PC-9 (cell line): ENCODE data around the gene OR4C5. TPM values are rescaled to one million over a fixed set of nuclear protein-coding genes. Genes with fewer than 3 reads are reported as not detected.
A peak's percentile ranks its signal among the peaks of the same experiment; 100 is the strongest.
"Not testable (repeated sequence)": the region's sequence is repeated elsewhere in the genome, so short reads cannot be mapped to it uniquely, and the experiment has no call there.

ENCODE experiments used
- Bru-seq: library from RNA; stranded (reverse); fragments of 400-500 nt; gene quantifications from one replicate; lab custom pipeline; 2021; lab: Mats Ljungman, UMichigan
- BruChase-seq, 2 experiments: library from RNA; stranded (reverse); fragments of 400-500 nt; gene quantifications; one replicate each; lab custom pipeline; 2021; lab: Mats Ljungman, UMichigan
- BruUV-seq: library from RNA; stranded (reverse); fragments of 400-500 nt; replicated peaks from 2 replicates; lab custom pipeline; 2021; lab: Mats Ljungman, UMichigan
- CTCF ChIA-PET: fragments of 300-600 bp; sonication (Branson Sonifier 250); formaldehyde crosslinking; loops from one replicate; lab custom pipeline; 2022; ENCODE audit warnings: antibody characterized with exemption; lab: Charles Lee
- POLR2A ChIA-PET: fragments of 300-600 bp; sonication (Branson Sonifier 250); formaldehyde crosslinking; loops from one replicate; lab custom pipeline; 2022; ENCODE audit warnings: antibody characterized with exemption; ENCODE audit not compliant: unreplicated experiment; lab: Charles Lee
- DNase-seq, 2 experiments: peaks; one replicate each; pipeline versions ENCODE4 v3.0.0 to v3.0.0-alpha.2; 2015 to 2022; ENCODE audit warnings: mixed read lengths in 1 of 2
- H2AFZ ChIP-seq: fragments of 200-600 bp; sonication (generic); 2 replicates; pipeline ENCODE4 v1.8.1; 2017; ENCODE audit warnings: antibody characterized with exemption
- H3F3A ChIP-seq: fragments of 200-600 bp; sonication (generic); 2 replicates; pipeline ENCODE4 v1.8.1; 2017; ENCODE audit warnings: antibody characterized with exemption, mild to moderate bottlenecking, low read depth; ENCODE audit not compliant: insufficient read depth
- H3K27ac ChIP-seq: fragments of 200-600 bp; sonication (generic); 2 replicates; pipeline ENCODE4 v1.6.1; 2016; ENCODE audit warnings: mixed run types
- H3K27me3 ChIP-seq: fragments of 200-600 bp; sonication (generic); 2 replicates; pipeline ENCODE4 v1.6.1; 2016; ENCODE audit warnings: low read depth, mixed run types; ENCODE audit not compliant: insufficient read depth
- H3K36me3 ChIP-seq: fragments of 200-600 bp; sonication (generic); 2 replicates; pipeline ENCODE4 v1.6.1; 2016; ENCODE audit warnings: low read depth, mixed run types
- H3K4me1 ChIP-seq: fragments of 200-600 bp; sonication (generic); replicated peaks from 2 replicates; pipeline ENCODE4 v1.6.1; 2016; ENCODE audit warnings: mixed run types; ENCODE audit not compliant: insufficient read depth
- H3K4me2 ChIP-seq: fragments of 200-600 bp; sonication (generic); 2 replicates; pipeline ENCODE4 v1.6.1; 2017; ENCODE audit warnings: mixed run types
- H3K4me3 ChIP-seq: fragments of 200-600 bp; sonication (generic); 2 replicates; pipeline ENCODE4 v1.6.1; 2016; ENCODE audit warnings: mixed run types
- H3K79me2 ChIP-seq: fragments of 200-600 bp; sonication (generic); 2 replicates; pipeline ENCODE4 v1.6.1; 2017; ENCODE audit warnings: low read depth, mixed run types
- H3K9me2 ChIP-seq: fragments of 200-600 bp; sonication (generic); 2 replicates; pipeline ENCODE4 v1.8.1; 2017; ENCODE audit warnings: mild to moderate bottlenecking; ENCODE audit not compliant: insufficient read depth
- H3K9me3 ChIP-seq: fragments of 200-600 bp; sonication (generic); 2 replicates; pipeline ENCODE4 v1.8.1; 2016; ENCODE audit warnings: low read depth; ENCODE audit not compliant: insufficient read depth
- H4K20me1 ChIP-seq: fragments of 200-600 bp; sonication (generic); 2 replicates; pipeline ENCODE4 v1.8.1; 2017; ENCODE audit not compliant: insufficient read depth
- EZH2 ChIP-seq: fragments of 200-600 bp; sonication (generic); IDR thresholded peaks from 2 replicates; pipeline ENCODE4 v1.8.0; 2017; ENCODE audit warnings: antibody characterized with exemption, low read depth
- intact Hi-C: fragments of 100-400 bp; cut with micrococcal nuclease; formaldehyde crosslinking; loops from one replicate; pipeline ENCODE4 v1.10.0; 2022; ENCODE audit not compliant: unreplicated experiment
- long read RNA-seq: library from polyadenylated mRNA; stranded (forward); transcript quantifications from one replicate; pipeline ENCODE4 v2.0.0, GENCODE V29; 2022
- total RNA-seq: library from RNA; stranded (reverse); gene quantifications from 2 replicates; pipeline ENCODE4 v1.2.3, GENCODE V29; 2021
- TF ChIP-seq, protein P1 (sequence below): fragments of 200-600 bp; sonication (generic); conservative IDR thresholded peaks from 2 replicates; pipeline ENCODE4 v1.6.1; 2017; ENCODE audit warnings: mixed run types, antibody characterized with exemption, mild to moderate bottlenecking, moderate library complexity

The OR4C5 gene
- total RNA-seq (not detected in 2 replicates), Bru-seq, nascent RNA (not detected), BruChase-seq, experiment 1, labeled RNA remaining after a 2-hour chase (not detected), BruChase-seq, experiment 2, labeled RNA remaining after a 6-hour chase (not detected)
- long read RNA-seq = 0 reads

DNA sequence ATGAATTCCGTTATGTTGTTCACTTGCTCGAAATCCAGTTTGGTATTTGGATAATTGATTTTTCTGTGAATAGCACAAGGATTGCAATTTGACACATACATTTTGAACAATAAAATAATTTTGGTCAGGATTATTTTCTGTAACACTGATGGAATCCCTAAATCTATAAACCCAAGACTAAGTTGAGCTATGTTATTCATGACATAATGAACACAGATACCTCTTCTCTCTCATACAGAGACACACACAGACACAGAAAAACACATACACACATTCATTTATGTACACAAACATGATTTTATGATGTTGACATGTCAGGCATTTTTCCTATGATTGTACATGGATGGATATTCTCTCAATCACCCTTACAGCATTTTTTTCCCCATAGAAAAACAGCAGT, at the start of gene OR4C5:
OR4C5 (minus strand) TSS at position 101 of the 400 bp plus-strand sequence; CDS start at position 101, 0 bp downstream.
- no peak within 1 kb of the TSS for H2AFZ ChIP-seq
- H3K4me1 ChIP-seq = no peaks in the 10 kb centered on the region
- DNase-seq = no peak
- CTCF ChIA-PET = no interaction called here
- no peaks in the 10 kb centered on the region for H3K79me2 ChIP-seq
- no peaks in the 10 kb centered on the region for H3K9me3 ChIP-seq
- no peaks in the 10 kb centered on the region for H3K9me2 ChIP-seq
- H3K4me2 ChIP-seq = no peak within 1 kb of the TSS
- H3K27ac ChIP-seq = no peak within 1 kb of the TSS
- no peaks in the 10 kb centered on the region for H3K27me3 ChIP-seq
- intact Hi-C loops = no loop called here
- H4K20me1 ChIP-seq = no peaks in the 10 kb centered on the region
- no peaks in the 10 kb centered on the region for H3K36me3 ChIP-seq
- H3K4me3 ChIP-seq = no peak within 1 kb of the TSS
- POLR2A ChIA-PET = no interaction called here
- BruUV-seq = no TSS peak
- TF ChIP-seq, protein P1, sequence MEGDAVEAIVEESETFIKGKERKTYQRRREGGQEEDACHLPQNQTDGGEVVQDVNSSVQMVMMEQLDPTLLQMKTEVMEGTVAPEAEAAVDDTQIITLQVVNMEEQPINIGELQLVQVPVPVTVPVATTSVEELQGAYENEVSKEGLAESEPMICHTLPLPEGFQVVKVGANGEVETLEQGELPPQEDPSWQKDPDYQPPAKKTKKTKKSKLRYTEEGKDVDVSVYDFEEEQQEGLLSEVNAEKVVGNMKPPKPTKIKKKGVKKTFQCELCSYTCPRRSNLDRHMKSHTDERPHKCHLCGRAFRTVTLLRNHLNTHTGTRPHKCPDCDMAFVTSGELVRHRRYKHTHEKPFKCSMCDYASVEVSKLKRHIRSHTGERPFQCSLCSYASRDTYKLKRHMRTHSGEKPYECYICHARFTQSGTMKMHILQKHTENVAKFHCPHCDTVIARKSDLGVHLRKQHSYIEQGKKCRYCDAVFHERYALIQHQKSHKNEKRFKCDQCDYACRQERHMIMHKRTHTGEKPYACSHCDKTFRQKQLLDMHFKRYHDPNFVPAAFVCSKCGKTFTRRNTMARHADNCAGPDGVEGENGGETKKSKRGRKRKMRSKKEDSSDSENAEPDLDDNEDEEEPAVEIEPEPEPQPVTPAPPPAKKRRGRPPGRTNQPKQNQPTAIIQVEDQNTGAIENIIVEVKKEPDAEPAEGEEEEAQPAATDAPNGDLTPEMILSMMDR = no peak
- no peak for TF ChIP-seq EZH2
- H3F3A ChIP-seq = no peaks in the 10 kb centered on the region

DNA sequence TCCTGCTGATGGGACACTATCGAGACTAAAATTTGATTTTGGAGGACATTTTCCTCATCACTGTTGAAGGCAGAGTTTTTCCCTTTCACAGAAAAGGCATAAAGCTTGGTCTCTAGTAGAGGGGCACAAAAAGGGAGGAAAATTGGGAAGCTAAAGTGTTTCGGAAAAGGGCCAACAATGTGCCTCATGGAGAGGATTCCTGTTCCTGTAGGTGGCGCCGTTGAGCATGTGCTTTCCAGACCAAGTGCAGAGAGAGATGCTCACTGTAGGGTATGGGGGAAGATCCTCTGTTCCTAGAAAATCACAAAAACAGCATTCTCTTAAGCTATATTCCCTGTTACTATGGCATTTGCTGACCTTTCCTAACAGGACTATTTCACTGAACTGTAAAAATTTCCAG, 18.4 kb upstream of the OR4C5 start:
- Histone ChIP-seq H3K4me3 (no peak overlapping the region), H3K4me1 (no peaks in the 10 kb centered on the region), H4K20me1 (no peaks in the 10 kb centered on the region), H3K79me2 (no peaks in the 10 kb centered on the region), H3K9me2 (no peaks in the 10 kb centered on the region), H3K4me2 (no peak overlapping the region), H3F3A (no peaks in the 10 kb centered on the region), H3K36me3 (no peaks in the 10 kb centered on the region), H2AFZ (no peak overlapping the region), H3K27me3 (no peaks in the 10 kb centered on the region), H3K27ac (no peak overlapping the region), H3K9me3 (peaks cover 4% of the 10 kb centered on the region; the same call in 1 of the 2 replicates)
- CTCF ChIA-PET = no interaction called here
- TF ChIP-seq EZH2 = no peak
- TF ChIP-seq, protein P1 = peak; percentile 49; the same call in 1 of the 2 replicates
- no peak for DNase-seq
- POLR2A ChIA-PET = no interaction called here
- intact Hi-C loops = no loop called here
- no TSS peak for BruUV-seq

DNA sequence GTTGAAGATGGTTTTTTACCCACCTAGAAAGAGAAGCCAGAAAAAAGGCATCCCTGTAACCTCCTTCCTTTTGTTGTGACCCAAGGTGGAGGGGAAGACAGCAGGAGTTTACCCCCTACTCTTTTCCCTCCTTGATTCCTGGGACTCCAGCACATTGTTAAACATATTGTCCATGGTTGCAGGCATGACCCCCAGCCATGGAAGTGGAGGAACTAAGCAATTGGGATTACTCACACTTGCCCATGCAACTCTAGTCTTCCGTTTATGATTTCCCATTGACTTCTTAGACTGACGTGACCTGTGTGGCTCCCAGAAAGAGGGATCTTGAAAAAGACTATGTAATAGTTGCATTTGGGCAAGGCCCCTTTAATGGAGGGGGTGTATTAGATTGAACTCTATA, 17.9 kb upstream of the OR4C5 start:
- CTCF ChIA-PET, DNase-seq, H3K4me3 ChIP-seq, H3K9me3 ChIP-seq, H3F3A ChIP-seq, H3K27me3 ChIP-seq, H3K9me2 ChIP-seq, H3K27ac ChIP-seq, intact Hi-C loops, H3K4me1 ChIP-seq, POLR2A ChIA-PET, BruUV-seq, H3K36me3 ChIP-seq, H3K79me2 ChIP-seq, H4K20me1 ChIP-seq, H3K4me2 ChIP-seq, H2AFZ ChIP-seq: not testable (repeated sequence)

DNA sequence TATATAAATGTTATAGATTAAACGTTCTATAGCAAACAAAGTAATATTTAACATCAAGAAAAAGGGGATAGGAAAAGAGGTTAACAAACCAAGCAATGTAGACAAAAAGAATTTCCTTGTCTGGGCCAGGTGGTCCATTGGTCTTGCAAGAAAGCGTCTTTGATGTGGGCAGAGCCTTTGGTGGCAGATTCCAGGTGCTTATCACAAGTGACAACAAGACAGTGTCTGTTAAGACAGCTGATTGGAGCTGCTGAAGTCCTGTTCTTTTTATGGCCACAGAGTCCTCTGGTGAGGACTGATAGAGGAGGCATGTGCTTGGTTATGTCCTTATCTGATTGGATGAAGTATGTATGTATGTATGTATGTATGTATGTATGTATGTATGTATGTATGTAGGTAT, 5.0 kb downstream of the OR4C5 start:
- H3K79me2 ChIP-seq, H2AFZ ChIP-seq, H3K4me1 ChIP-seq, H4K20me1 ChIP-seq, H3K36me3 ChIP-seq, H3K27me3 ChIP-seq, H3K4me3 ChIP-seq, DNase-seq, H3K4me2 ChIP-seq, intact Hi-C loops, H3K27ac ChIP-seq, POLR2A ChIA-PET, H3F3A ChIP-seq, H3K9me3 ChIP-seq, BruUV-seq, H3K9me2 ChIP-seq, CTCF ChIA-PET: not testable (repeated sequence)
